GM12878 (cell line): Measurements from ENCODE around the gene ARID1A. TPM values are rescaled to one million over a fixed set of nuclear protein-coding genes. Genes with fewer than 3 reads are reported as not detected.

Experiments
- ATAC-seq: fragments of 200-7000 bp; cut with Tn5 transposase; 3 replicates; pipeline ENCODE4 v1.9.1; 2020; ENCODE audit warnings: mild to moderate bottlenecking, moderate library complexity
- BruUV-seq: library from RNA; stranded (reverse); fragments of 400-500 nt; replicated peaks from 2 replicates; lab custom pipeline; 2021; lab: Mats Ljungman, UMichigan
- CTCF ChIA-PET: fragments of 300-600 bp; sonication (Branson Sonifier 250); formaldehyde crosslinking; extraction: SDS; loops from one replicate; lab custom pipeline; 2021; ENCODE audit warnings: inconsistent platforms; lab: Yijun Ruan, JAX
- POLR2A ChIA-PET: fragments of 350-600 bp; formaldehyde crosslinking; extraction: SDS; loops from one replicate; lab custom pipeline; 2021; ENCODE audit warnings: inconsistent platforms; lab: Charles Lee
- RAD21 ChIA-PET: fragments of 300-600 bp; sonication (Branson Sonifier 250); formaldehyde crosslinking; loops from one replicate; lab custom pipeline; 2023; ENCODE audit warnings: antibody characterized with exemption; ENCODE audit not compliant: unreplicated experiment; lab: Charles Lee
- SMC1A ChIA-PET: fragments of 300-600 bp; sonication (Branson Sonifier 250); formaldehyde crosslinking; loops from one replicate; lab custom pipeline; 2023; ENCODE audit not compliant: unreplicated experiment, uncharacterized antibody; lab: Charles Lee
- DNase-seq: peaks from one replicate; pipeline ENCODE4 v3.0.0-alpha.2; 2011; ENCODE audit warnings: low read depth, low spot score
- FAIRE-seq: peaks from 3 replicates; lab custom pipeline; 2011; peaks lifted over from hg19 to GRCh38; lab: Jason Lieb, UNC
- H2AFZ ChIP-seq: 2 replicates; pipeline ENCODE4 v1.6.0; 2011; ENCODE audit warnings: low read depth, low read length, control low read depth; ENCODE audit not compliant: control insufficient read depth
- H3K27ac ChIP-seq: 2 replicates; pipeline ENCODE4 v1.5.1; 2011; ENCODE audit warnings: control low read depth; ENCODE audit not compliant: control insufficient read depth, insufficient read depth
- H3K27me3 ChIP-seq, 2 experiments: replicated peaks in 1 of 2; 2 replicates each; pipeline versions ENCODE4 v1.6.0 to v1.6.1; 2011; ENCODE audit warnings: low read length in 1 of 2; ENCODE audit not compliant: control insufficient read depth in 2 of 2, insufficient read depth in 2 of 2
- H3K36me3 ChIP-seq, 2 experiments: 2 replicates each; pipeline ENCODE4 v1.5.1; 2011; ENCODE audit warnings: low read length in 1 of 2; ENCODE audit not compliant: control insufficient read depth in 2 of 2, insufficient read depth in 2 of 2
- H3K4me1 ChIP-seq: 2 replicates; pipeline ENCODE4 v1.6.1; 2011; ENCODE audit warnings: mild to moderate bottlenecking, low read length, moderate library complexity, mixed read lengths; ENCODE audit not compliant: control insufficient read depth, insufficient read depth
- H3K4me2 ChIP-seq: 2 replicates; pipeline ENCODE4 v1.6.0; 2011; ENCODE audit warnings: control low read depth; ENCODE audit not compliant: control insufficient read depth, insufficient read depth
- H3K4me3 ChIP-seq: fragments of 200-600 bp; sonication (generic); 2 replicates; pipeline ENCODE4 v1.5.1; 2016
- H3K79me2 ChIP-seq: 2 replicates; pipeline ENCODE4 v1.6.0; 2011; ENCODE audit warnings: low read length; ENCODE audit not compliant: control insufficient read depth, insufficient read depth
- H3K9ac ChIP-seq: 2 replicates; pipeline ENCODE4 v1.8.0; 2011; ENCODE audit warnings: low read length, control low read depth, mixed read lengths; ENCODE audit not compliant: control insufficient read depth, insufficient read depth
- H3K9me3 ChIP-seq: replicated peaks from 3 replicates; pipeline ENCODE4 v1.5.1; 2011; ENCODE audit warnings: mild to moderate bottlenecking, low read length; ENCODE audit not compliant: control insufficient read depth, insufficient read depth
- H4K20me1 ChIP-seq: 2 replicates; pipeline ENCODE4 v1.6.0; 2011; ENCODE audit not compliant: control insufficient read depth, insufficient read depth
- ATF2 ChIP-seq: IDR thresholded peaks from 2 replicates; pipeline ENCODE4 v1.6.1; 2012; ENCODE audit warnings: low read length, inconsistent platforms
- ATF3 ChIP-seq: IDR thresholded peaks from 2 replicates; pipeline ENCODE4 v1.6.1; 2011; ENCODE audit warnings: low read depth, mild to moderate bottlenecking, low read length, moderate library complexity, borderline replicate concordance; ENCODE audit errors: extremely low read depth
- BACH1 ChIP-seq: fragments of 450-650 bp; IDR thresholded peaks from 2 replicates; pipeline ENCODE4 v1.6.1; 2017; ENCODE audit warnings: mild to moderate bottlenecking, borderline replicate concordance
- EED ChIP-seq: sonication (generic); IDR thresholded peaks from 2 replicates; pipeline ENCODE4 v1.6.1; 2016; ENCODE audit warnings: antibody characterized with exemption, low read depth
- EGR1 ChIP-seq, 2 experiments: IDR thresholded peaks; 1 replicate in 1 of 2; 2 replicates in 1 of 2; pipeline ENCODE4 v1.6.1; 2011 to 2012; ENCODE audit warnings: low read depth in 2 of 2, low read length in 2 of 2, borderline replicate concordance in 1 of 2, mild to moderate bottlenecking in 1 of 2, moderate library complexity in 1 of 2
- EZH2 ChIP-seq: IDR thresholded peaks from 2 replicates; pipeline ENCODE4 v1.6.1; 2012; ENCODE audit warnings: low read depth, mild to moderate bottlenecking, control low read depth, inconsistent platforms, low read length, borderline replicate concordance; ENCODE audit not compliant: control insufficient read depth
- HDAC6 ChIP-seq: fragments of 200-600 bp; sonication (generic); IDR thresholded peaks from one replicate; pipeline ENCODE4 v1.8.0; 2017; ENCODE audit warnings: antibody characterized with exemption; ENCODE audit not compliant: unreplicated experiment
- IKZF1 ChIP-seq: fragments of 450-650 bp; conservative IDR thresholded peaks from 2 replicates; pipeline ENCODE4 v1.6.1; 2017; ENCODE audit warnings: antibody characterized with exemption, mild to moderate bottlenecking
- MYC ChIP-seq: IDR thresholded peaks from 2 replicates; pipeline ENCODE4 v1.6.1; 2011; ENCODE audit warnings: mild to moderate bottlenecking, low read length, moderate library complexity, inconsistent platforms; ENCODE audit not compliant: insufficient read depth, insufficient replicate concordance, insufficient read length, severe bottlenecking
- POU2F2 ChIP-seq: IDR thresholded peaks from 3 replicates; pipeline ENCODE4 v1.6.1; 2011; ENCODE audit warnings: low read depth, mild to moderate bottlenecking, low read length, borderline replicate concordance
- RAD51 ChIP-seq: fragments of 450-650 bp; IDR thresholded peaks from 2 replicates; pipeline ENCODE4 v1.6.1; 2016; ENCODE audit warnings: moderate library complexity, mild to moderate bottlenecking, inconsistent platforms
- SIX5 ChIP-seq: IDR thresholded peaks from 2 replicates; pipeline ENCODE4 v1.6.1; 2011; ENCODE audit warnings: mild to moderate bottlenecking, low read depth, low read length, moderate library complexity; ENCODE audit not compliant: severe bottlenecking
- SMC3 ChIP-seq: IDR thresholded peaks from 2 replicates; pipeline ENCODE4 v1.6.1; 2011; ENCODE audit warnings: low read length, improper control_type of control experiment, borderline replicate concordance
- SP1 ChIP-seq: IDR thresholded peaks from one replicate; pipeline ENCODE4 v1.6.1; 2011; ENCODE audit warnings: low read depth, low read length
- SPI1 ChIP-seq: IDR thresholded peaks from 2 replicates; pipeline ENCODE4 v1.6.1; 2011; ENCODE audit warnings: low read depth, mild to moderate bottlenecking, low read length, moderate library complexity, borderline replicate concordance; ENCODE audit not compliant: insufficient read depth
- SREBF2 ChIP-seq: IDR thresholded peaks from 2 replicates; pipeline ENCODE4 v1.6.1; 2012; ENCODE audit warnings: mild to moderate bottlenecking, low read length
- SRF ChIP-seq, 2 experiments: IDR thresholded peaks; 2 replicates each; pipeline ENCODE4 v1.6.1; 2011; ENCODE audit warnings: low read depth in 2 of 2, low read length in 2 of 2, mild to moderate bottlenecking in 1 of 2, moderate library complexity in 1 of 2
- ZNF207 ChIP-seq: fragments of 450-650 bp; IDR thresholded peaks from 2 replicates; pipeline ENCODE4 v1.6.1; 2014; ENCODE audit warnings: antibody characterized with exemption, mild to moderate bottlenecking, borderline replicate concordance
- ZNF384 ChIP-seq: IDR thresholded peaks from 2 replicates; pipeline ENCODE4 v1.6.1; 2012; ENCODE audit warnings: low read depth, mild to moderate bottlenecking, low read length, improper control_type of control experiment, borderline replicate concordance
- ZNF622 ChIP-seq: fragments of 450-650 bp; IDR thresholded peaks from 2 replicates; pipeline ENCODE4 v1.6.1; 2017; ENCODE audit warnings: mild to moderate bottlenecking, inconsistent platforms
- ZZZ3 ChIP-seq: IDR thresholded peaks from 2 replicates; pipeline ENCODE4 v1.6.1; 2011; ENCODE audit warnings: low read depth; ENCODE audit not compliant: control insufficient read depth, insufficient read length
- WGBS: methylation state at CpG from one replicate; pipeline ENCODE4 v1.1.6; 2016; ENCODE audit warnings: low lambda C conversion rate; ENCODE audit not compliant: insufficient replicate concordance, insufficient coverage; ENCODE audit errors: missing lambda C conversion rate; 5-methylcytosine and 5-hydroxymethylcytosine counted together
- in situ Hi-C: fragments of 300-500 bp; cut with MboI; formaldehyde crosslinking; loops from 9 replicates; pipeline ENCODE4 v1.14.3; 2018; ENCODE audit warnings: mixed read lengths
- intact Hi-C: fragments of 100-400 bp; cut with micrococcal nuclease; formaldehyde crosslinking; loops from one replicate; pipeline ENCODE4 v1.14.2; 2022; ENCODE audit not compliant: unreplicated experiment
- polyA plus RNA-seq, 11 experiments: library from polyadenylated mRNA; depleted of rRNA in 4 of 11; unstranded in 6 of 11; stranded (reverse) in 5 of 11; fragments of >200 nt; fragmentation: Nextera tagmentation in 4 of 11; fragmentation: Illumina TruSeq in 1 of 11; extraction: Ambion mirVana in 4 of 11; extraction: Trizol in 1 of 11; gene quantifications; 1 replicate in 1 of 11; 2 replicates in 10 of 11; pipeline versions ENCODE4 v1.2.1 to v1.2.3, GENCODE V29; 2011 to 2016; ENCODE audit warnings: inconsistent platforms in 2 of 11, missing spikeins in 2 of 11, low read depth in 1 of 11
- total RNA-seq, 4 experiments: library from RNA; depleted of rRNA in 3 of 4; stranded (reverse); fragments of >200 nt in 3 of 4; fragmentation: Illumina TruSeq in 1 of 4; extraction: Trizol in 1 of 4; gene quantifications; 2 replicates each; pipeline versions ENCODE4 v1.2.1 to v1.2.3, GENCODE V29; 2013 to 2021

ARID1A gene
- total and polyA plus RNA-seq, 10 of the 15 experiments (the other 5 are each of a cell fraction or from before 2014, with no cell fraction given) = 10.0 to 98.0 (median 23.5) TPM

GRCh38 chr1:26692793-26693490, 2.9 kb upstream of the ARID1A start:
- peak; percentile 73 for ATAC-seq
- TF ChIP-seq RAD51 (no peak), ZNF622 (no peak), SRF (IDR thresholded peaks at IDR 0.05; ENCODE audit: low read depth in 2 of 2, low read length in 2 of 2) (no peak), EED (peak; percentile 72; the same call in 1 of the 2 replicates), SPI1 (peak; percentile 5; the same call in 1 of the 2 replicates), EGR1 (IDR thresholded peaks at IDR 0.05; ENCODE audit: borderline replicate concordance in 1 of 2, low read depth in 2 of 2, low read length in 2 of 2) (peak in 1 of 2 experiments; percentile 63; a peak in 2 of 3 replicates), SREBF2 (no peak), IKZF1 (peak; percentile 84), ZNF384 (no peak), POU2F2 (peak; percentile 87; the same call in 2 of the 3 replicates), EZH2 (no peak), SIX5 (no peak), ATF3 (no peak), ATF2 (no peak), BACH1 (0 out of 2 replicates have a peak, but pooled peaks have one; percentile 14), SP1 (peak; percentile 99), HDAC6 (no peak), MYC (peak; percentile 75), ZZZ3 (no peak), ZNF207 (peak; percentile 75; the same call in 1 of the 2 replicates), SMC3 (peak; percentile 2; the same call in 1 of the 2 replicates)

More at GRCh38 chr1:26692793-26693490, 2.9 kb upstream of the ARID1A start:
- POLR2A ChIA-PET = interaction anchor here (0.5 to 4.7 kb wide), 20 partner anchors 10 to 649 kb away, joined by 3 to 83 read pairs (median 6); partner anchors contain the start of genes PIGV and SYTL1
- under 1% methylated on average over 28 of the region's 34 CpGs for WGBS
- Histone ChIP-seq H3K4me2 (peak overlapping the region; percentile 97), H3K9ac (peak overlapping the region; percentile 94), H3K36me3 (no peaks in the 10 kb centered on the region), H3K9me3 (no peaks in the 10 kb centered on the region), H2AFZ (peak overlapping the region; percentile 85), H3K27ac (peak overlapping the region; percentile 98), H4K20me1 (no peaks in the 10 kb centered on the region), H3K79me2 (peaks cover 42% of the 10 kb centered on the region), H3K4me3 (peak overlapping the region; percentile 70), H3K4me1 (peaks cover 13% of the 10 kb centered on the region), H3K27me3 (no peaks in the 10 kb centered on the region)
- CTCF ChIA-PET = interaction anchor here (0.8 to 5.3 kb wide), 15 partner anchors 10 to 193 kb away, joined by 3 to 67 read pairs (median 6); partner anchors contain the start of gene PIGV
- peak; percentile 80 for FAIRE-seq
- intact Hi-C loops (loop anchor here (2.0 to 5.0 kb wide), 2 partner anchors 16 to 151 kb away; no protein-coding TSS in a partner anchor), in situ Hi-C loops (no loop called here)
- no TSS peak for BruUV-seq
- SMC1A ChIA-PET = interaction anchor here (0.6 to 7.5 kb wide), 25 partner anchors 8 to 1472 kb away, joined by 3 to 79 read pairs (median 6); partner anchors contain the start of gene PIGV
- peak; percentile 94 for DNase-seq
- RAD21 ChIA-PET = interaction anchor here (0.7 to 5.2 kb wide), 21 partner anchors 9 to 193 kb away, joined by 3 to 59 read pairs (median 7); partner anchors contain the start of gene PIGV
